Hair follicular keratinocyte (primary cell): Measurements from ENCODE around the gene ZP3. TPM values are rescaled to one million over a fixed set of nuclear protein-coding genes. Genes with fewer than 3 reads are reported as not detected.

Experiments used
- total RNA-seq: library from RNA; depleted of rRNA; stranded (reverse); fragments of >200 nt; gene quantifications from 2 replicates; pipeline ENCODE4 v1.2.3, GENCODE V29; 2015

ZP3 gene
- 10.9 and 17.1 TPM in 2 replicates for total RNA-seq

GRCh38 chr7:76424413-76425111 lies at the start of gene ZP3:
Gene ZP3 (plus strand): TSS chr7:76424950. CDS start chr7:76424965, 15 bp downstream.

GRCh38 chr7:76409537-76409936 lies 15.2 kb upstream of the ZP3 start, which contains the start of gene SSC4D:
Gene SSC4D (minus strand): TSS chr7:76409697. CDS start chr7:76404439, 5,258 bp downstream.

GRCh38 chr7:76461464-76462101 lies 36.8 kb downstream of the ZP3 start, which contains the start of gene DTX2:
Gene DTX2 (plus strand): TSS chr7:76461709. CDS start chr7:76480510, 18,801 bp downstream.

Other genes with a start within 250 kb of the ZP3 start
- gene SRRM3, start 223.1 kb upstream of the ZP3 start, total RNA-seq, result 0.30 and 1.2 TPM in 2 replicates
- 350 and 375 TPM in 2 replicates for gene HSPB1, start 122.3 kb upstream of the ZP3 start, total RNA-seq
- gene YWHAG, start 66.0 kb upstream of the ZP3 start, total RNA-seq, result 65.1 and 66.2 TPM in 2 replicates
- 0.87 and 4.1 TPM in 2 replicates for gene SSC4D, start 15.3 kb upstream of the ZP3 start, total RNA-seq
- gene DTX2, start 36.8 kb downstream of the ZP3 start, total RNA-seq, result 39.7 and 53.5 TPM in 2 replicates
- gene UPK3B, start 85.6 kb downstream of the ZP3 start, total RNA-seq, result 1.4 and 3.4 TPM in 2 replicates
- not detected in 2 replicates for gene SPDYE16, start 118.3 kb downstream of the ZP3 start, total RNA-seq
- 6.2 and 6.5 TPM in 2 replicates for gene POMZP3, start 202.3 kb downstream of the ZP3 start, total RNA-seq